GM18519 (cell line): ENCODE data around the gene ORM1.
A peak's percentile ranks its signal among the peaks of the same experiment; 100 is the strongest.

Experiments used
- ATAC-seq: cut with Tn5 transposase; IDR thresholded peaks from one replicate; pipeline ENCODE4 v1.9.1; 2021; ENCODE audit warnings: mild to moderate bottlenecking, moderate library complexity; ENCODE audit not compliant: unreplicated experiment, low FRiP score

ORM1 gene

GRCh38 chr9:114361542-114361941, 38.6 kb downstream of the ORM1 start:
- ATAC-seq: no peak

- no peak for ATAC-seq
These were observed 39.5 kb downstream of the ORM1 start for GRCh38 chr9:114362394-114362793.

- ATAC-seq: no peak
These were observed 40.5 kb downstream of the ORM1 start for GRCh38 chr9:114363424-114363823.

GRCh38 chr9:114364134-114365041, 41.5 kb downstream of the ORM1 start:
- ATAC-seq: no peak

GRCh38 chr9:114365194-114365593, 42.3 kb downstream of the ORM1 start:
- no peak for ATAC-seq

GRCh38 chr9:114366334-114367128, 43.6 kb downstream of the ORM1 start:
- peak; percentile 34 for ATAC-seq

- ATAC-seq: no peak
These were observed 44.5 kb downstream of the ORM1 start for GRCh38 chr9:114367366-114367765.

GRCh38 chr9:114367772-114368569, 45.1 kb downstream of the ORM1 start:
- no peak for ATAC-seq

- no peak for ATAC-seq
These were observed 46.6 kb downstream of the ORM1 start for GRCh38 chr9:114369216-114370130.

GRCh38 chr9:114370251-114370967, 47.5 kb downstream of the ORM1 start:
- no peak for ATAC-seq

GRCh38 chr9:114370968-114371320, 48.0 kb downstream of the ORM1 start:
- no peak for ATAC-seq

- ATAC-seq: no peak
These were observed 48.5 kb downstream of the ORM1 start for GRCh38 chr9:114371343-114371944.

- ATAC-seq: no peak
These were observed 49.3 kb downstream of the ORM1 start for GRCh38 chr9:114371973-114372917.

- peak; percentile 86 for ATAC-seq
These were observed 50.1 kb downstream of the ORM1 start for GRCh38 chr9:114372921-114373448.

GRCh38 chr9:114373960-114374730, 51.2 kb downstream of the ORM1 start:
- ATAC-seq: no peak

GRCh38 chr9:114374936-114375335, 52.0 kb downstream of the ORM1 start:
- ATAC-seq: no peak
